HepG2 (cell line): ENCODE results near the gene RBCK1. TPM values are rescaled to one million over a fixed set of nuclear protein-coding genes. Genes with fewer than 3 reads are reported as not detected.

ENCODE experiments used
- AHDC1 ChIP-seq: sonication (generic); formaldehyde crosslinking; IDR thresholded peaks from 2 replicates; pipeline ENCODE4 v1.5.1; 2020; ENCODE audit warnings: mild to moderate bottlenecking, missing genetic modification reagents, borderline replicate concordance
- ARNTL ChIP-seq: sonication (generic); formaldehyde crosslinking; IDR thresholded peaks from 2 replicates; pipeline ENCODE4 v1.4.0; 2020; ENCODE audit warnings: mild to moderate bottlenecking, missing genetic modification reagents
- ELF4 ChIP-seq: sonication (generic); formaldehyde crosslinking; IDR thresholded peaks from 2 replicates; pipeline ENCODE4 v1.5.0; 2020; ENCODE audit warnings: missing genetic modification reagents, mild to moderate bottlenecking, moderate library complexity, borderline replicate concordance
- GMEB2 ChIP-seq: IDR thresholded peaks from 2 replicates; pipeline ENCODE4 v1.6.1; 2016; ENCODE audit warnings: missing biosample characterization, missing genetic modification reagents, low read depth
- GRHL1 ChIP-seq: sonication (generic); formaldehyde crosslinking; conservative IDR thresholded peaks from 2 replicates; pipeline ENCODE4 v1.8.0; 2022; ENCODE audit warnings: missing genetic modification reagents
- KDM4B ChIP-seq: sonication (generic); formaldehyde crosslinking; IDR thresholded peaks from 2 replicates; pipeline ENCODE4 v1.4.0; 2020; ENCODE audit warnings: missing genetic modification reagents
- PLSCR1 ChIP-seq: sonication (generic); formaldehyde crosslinking; IDR thresholded peaks from 2 replicates; pipeline ENCODE4 v1.5.0; 2020; ENCODE audit warnings: missing genetic modification reagents, mild to moderate bottlenecking, borderline replicate concordance
- TBX3 ChIP-seq: fragments of 450-650 bp; IDR thresholded peaks from 2 replicates; pipeline ENCODE4 v1.6.1; 2017; ENCODE audit warnings: antibody characterized with exemption, mild to moderate bottlenecking, inconsistent platforms, borderline replicate concordance
- TFAP4 ChIP-seq: sonication (generic); IDR thresholded peaks from 2 replicates; pipeline ENCODE4 v1.6.1; 2016; ENCODE audit warnings: low read depth, borderline replicate concordance
- TGIF2 ChIP-seq: IDR thresholded peaks from 2 replicates; pipeline ENCODE4 v1.6.1; 2016; ENCODE audit warnings: control low read depth, missing compliant biosample characterization
- ZNF253 ChIP-seq: sonication (generic); formaldehyde crosslinking; IDR thresholded peaks from 2 replicates; pipeline ENCODE4 v1.8.0; 2022; ENCODE audit warnings: mild to moderate bottlenecking, missing genetic modification reagents, borderline replicate concordance
- ZNF367 ChIP-seq: sonication (generic); formaldehyde crosslinking; IDR thresholded peaks from 2 replicates; pipeline ENCODE4 v1.4.0; 2020; ENCODE audit warnings: missing genetic modification reagents, borderline replicate concordance
- ZNF589 ChIP-seq: sonication (generic); formaldehyde crosslinking; conservative IDR thresholded peaks from 2 replicates; pipeline ENCODE4 v1.8.0; 2022; ENCODE audit warnings: mild to moderate bottlenecking, moderate library complexity, missing genetic modification reagents
- ZNF772 ChIP-seq: sonication (generic); formaldehyde crosslinking; IDR thresholded peaks from 2 replicates; pipeline ENCODE4 v1.5.0; 2020; ENCODE audit warnings: mild to moderate bottlenecking, missing genetic modification reagents
- ZNF788 ChIP-seq: sonication (generic); formaldehyde crosslinking; IDR thresholded peaks from 2 replicates; pipeline ENCODE4 v1.5.0; 2020; ENCODE audit warnings: mild to moderate bottlenecking, missing genetic modification reagents, borderline replicate concordance
- ZNF839 ChIP-seq: sonication (generic); formaldehyde crosslinking; IDR thresholded peaks from 2 replicates; pipeline ENCODE4 v1.4.0; 2020; ENCODE audit warnings: missing genetic modification reagents, mild to moderate bottlenecking, borderline replicate concordance
- polyA plus RNA-seq, 8 experiments: library from polyadenylated mRNA; depleted of rRNA in 3 of 8; stranded (reverse) in 7 of 8; unstranded in 1 of 8; fragments of >200 nt; fragmentation: Illumina TruSeq in 4 of 8; extraction: Trizol in 4 of 8; gene quantifications; 2 replicates each; pipeline versions ENCODE4 v1.2.1 to v1.2.3, GENCODE V29; 2011 to 2016; ENCODE audit warnings: low read depth in 4 of 8, missing spikeins in 1 of 8, mixed read lengths in 1 of 8; ENCODE audit not compliant: insufficient read depth in 1 of 8
- total RNA-seq, 5 experiments: library from RNA; depleted of rRNA; stranded (reverse); fragments of >200 nt; fragmentation: Illumina TruSeq; extraction: Trizol; gene quantifications; 2 replicates each; pipeline ENCODE4 v1.2.3, GENCODE V29; 2016; ENCODE audit warnings: low read depth in 1 of 5

RBCK1 gene
- total and polyA plus RNA-seq, 2 of the 13 experiments (the other 11 are each of a cell fraction or from before 2014, with no cell fraction given): 149 to 215 TPM

- TF ChIP-seq GMEB2 (no peak), TGIF2 (CRISPR knock-in tag) (no peak), ELF4 (CRISPR knock-in tag) (0 out of 2 replicates have a peak, but pooled peaks have one; percentile 64), KDM4B (no peak), ZNF253 (0 out of 2 replicates have a peak, but pooled peaks have one; percentile 64), TBX3 (no peak), ZNF839 (no peak), PLSCR1 (no peak), ZNF788 (CRISPR knock-in tag) (no peak; the same call in 1 of the 2 replicates), ZNF772 (CRISPR knock-in tag) (no peak), AHDC1 (CRISPR knock-in tag) (no peak), ZNF589 (CRISPR knock-in tag) (no peak; the same call in 1 of the 2 replicates), ARNTL (CRISPR knock-in tag) (no peak), ZNF367 (CRISPR knock-in tag) (no peak; the same call in 1 of the 2 replicates), TFAP4 (no peak; the same call in 1 of the 2 replicates), GRHL1 (CRISPR knock-in tag) (no peak)
Observed at GRCh38 chr20:461254-462198, 53.4 kb downstream of the RBCK1 start (continued).
